ENCODE results near the gene RAPGEF2.
A peak's percentile ranks its signal among the peaks of the same experiment; 100 is the strongest.
"Not testable (repeated sequence)": the region's sequence is repeated elsewhere in the genome, so short reads cannot be mapped to it uniquely, and the experiment has no call there.

Gene RAPGEF2

GRCh38 chr4:159098482-159099127 is 4.3 kb upstream of the RAPGEF2 start:
- no peak for DNase-seq

- no peak for DNase-seq
Observed at GRCh38 chr4:159101988-159102621, 774 bp upstream of the RAPGEF2 start.

GRCh38 chr4:159103384-159103990 is 608 bp downstream of the RAPGEF2 start:
- DNase-seq = peak; percentile 55

GRCh38 chr4:159104694-159105414 is 2.0 kb downstream of the RAPGEF2 start:
- peak; percentile 72 for DNase-seq

GRCh38 chr4:159105761-159106243 is 2.9 kb downstream of the RAPGEF2 start:
- peak; percentile 68 for DNase-seq

GRCh38 chr4:159106636-159107035 is 3.8 kb downstream of the RAPGEF2 start:
- no peak for DNase-seq

- no peak for DNase-seq
Observed at GRCh38 chr4:159107203-159107925, 4.5 kb downstream of the RAPGEF2 start.

GRCh38 chr4:159108124-159108523 is 5.2 kb downstream of the RAPGEF2 start:
- DNase-seq = no peak

GRCh38 chr4:159110961-159111360 is 8.1 kb downstream of the RAPGEF2 start:
- DNase-seq = no peak

- DNase-seq = peak; percentile 52
Observed at GRCh38 chr4:159111416-159111815, 8.5 kb downstream of the RAPGEF2 start.

- DNase-seq = not testable (repeated sequence)
Observed at GRCh38 chr4:159113366-159113765, 10.5 kb downstream of the RAPGEF2 start.

- not testable (repeated sequence) for DNase-seq
Observed at GRCh38 chr4:159116098-159116497, 13.2 kb downstream of the RAPGEF2 start.

- DNase-seq = not testable (repeated sequence)
Observed at GRCh38 chr4:159116693-159117092, 13.8 kb downstream of the RAPGEF2 start.

- DNase-seq = no peak
Observed at GRCh38 chr4:159117564-159117963, 14.7 kb downstream of the RAPGEF2 start.

GRCh38 chr4:159117968-159118367 is 15.1 kb downstream of the RAPGEF2 start:
- no peak for DNase-seq

- no peak for DNase-seq
Observed at GRCh38 chr4:159121371-159121770, 18.5 kb downstream of the RAPGEF2 start.

GRCh38 chr4:159126716-159127115 is 23.8 kb downstream of the RAPGEF2 start:
- no peak for DNase-seq

GRCh38 chr4:159127745-159128518 is 25.1 kb downstream of the RAPGEF2 start:
- no peak for DNase-seq

- no peak for DNase-seq
Observed at GRCh38 chr4:159129814-159130550, 27.1 kb downstream of the RAPGEF2 start.

- DNase-seq = no peak
Observed at GRCh38 chr4:159131564-159131963, 28.7 kb downstream of the RAPGEF2 start.

- no peak for DNase-seq
Observed at GRCh38 chr4:159134429-159134828, 31.6 kb downstream of the RAPGEF2 start.
